Suprapubic skin (tissue), 4 donors: ENCODE data around the gene KLHL10.

Source experiments
- EP300 ChIP-seq: sonication (generic); formaldehyde crosslinking; IDR thresholded peaks from one replicate; pipeline ENCODE4 v1.6.1; 2017; ENCODE audit warnings: antibody characterized with exemption
- POLR2A ChIP-seq, 2 donors: fragments of 450-650 bp; IDR thresholded peaks; one replicate each; pipeline ENCODE4 v1.6.1; 2017; ENCODE audit warnings: antibody characterized with exemption in 2 of 2, mild to moderate bottlenecking in 2 of 2, moderate library complexity in 2 of 2
- POLR2AphosphoS5 ChIP-seq, 3 donors: sonication (generic); formaldehyde crosslinking; IDR thresholded peaks; one replicate each; pipeline ENCODE4 v1.6.1; 2017; ENCODE audit warnings: antibody characterized with exemption in 3 of 3
- TF ChIP-seq, protein P1 (sequence below), 2 donors: fragments of 200-600 bp in 1 of 2; fragments of 450-650 bp in 1 of 2; sonication (generic) in 1 of 2; IDR thresholded peaks; one replicate each; pipeline ENCODE4 v1.5.1; 2016 to 2019; ENCODE audit warnings: antibody characterized with exemption in 2 of 2, mild to moderate bottlenecking in 1 of 2, moderate library complexity in 1 of 2

DNA sequence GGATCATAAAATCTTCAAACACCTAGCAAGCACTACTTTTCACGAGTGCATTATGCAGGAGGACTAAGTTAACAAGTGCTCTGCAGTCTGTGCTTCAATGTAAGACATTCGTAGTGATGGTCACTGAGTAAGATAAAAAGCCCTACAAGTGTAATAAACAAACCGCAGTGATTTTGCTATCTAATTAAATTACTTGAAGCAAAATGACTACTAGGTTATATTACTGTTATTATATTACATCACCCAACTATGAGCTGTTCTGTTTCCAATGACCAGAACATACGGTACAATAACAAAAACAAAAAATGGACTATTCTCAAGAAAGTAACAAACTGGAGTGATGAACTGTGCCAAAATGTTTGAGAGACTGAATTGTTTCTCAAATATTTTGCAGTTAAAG lies 11.2 kb downstream of the KLHL10 start:
- TF ChIP-seq POLR2A (IDR thresholded peaks at IDR 0.05) (no peak), EP300 (no peak), POLR2AphosphoS5 (IDR thresholded peaks at IDR 0.05) (no peak)
- TF ChIP-seq, protein P1, sequence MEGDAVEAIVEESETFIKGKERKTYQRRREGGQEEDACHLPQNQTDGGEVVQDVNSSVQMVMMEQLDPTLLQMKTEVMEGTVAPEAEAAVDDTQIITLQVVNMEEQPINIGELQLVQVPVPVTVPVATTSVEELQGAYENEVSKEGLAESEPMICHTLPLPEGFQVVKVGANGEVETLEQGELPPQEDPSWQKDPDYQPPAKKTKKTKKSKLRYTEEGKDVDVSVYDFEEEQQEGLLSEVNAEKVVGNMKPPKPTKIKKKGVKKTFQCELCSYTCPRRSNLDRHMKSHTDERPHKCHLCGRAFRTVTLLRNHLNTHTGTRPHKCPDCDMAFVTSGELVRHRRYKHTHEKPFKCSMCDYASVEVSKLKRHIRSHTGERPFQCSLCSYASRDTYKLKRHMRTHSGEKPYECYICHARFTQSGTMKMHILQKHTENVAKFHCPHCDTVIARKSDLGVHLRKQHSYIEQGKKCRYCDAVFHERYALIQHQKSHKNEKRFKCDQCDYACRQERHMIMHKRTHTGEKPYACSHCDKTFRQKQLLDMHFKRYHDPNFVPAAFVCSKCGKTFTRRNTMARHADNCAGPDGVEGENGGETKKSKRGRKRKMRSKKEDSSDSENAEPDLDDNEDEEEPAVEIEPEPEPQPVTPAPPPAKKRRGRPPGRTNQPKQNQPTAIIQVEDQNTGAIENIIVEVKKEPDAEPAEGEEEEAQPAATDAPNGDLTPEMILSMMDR (IDR thresholded peaks at IDR 0.05), result no peak
